Activated CD8-positive, alpha-beta memory T cell treated with anti-CD3 and anti-CD28 coated beads, Interleukin-2, amount 50 U/mL, for 1 hour (primary cell): ENCODE results near the gene STXBP1.

ENCODE experiments used
- DNase-seq: peaks from one replicate; pipeline ENCODE4 v3.0.0-alpha.2; 2020; ENCODE audit errors: extremely low read depth

Gene STXBP1

GRCh38 chr9:127734747-127735529 lies 122.9 kb downstream of the STXBP1 start, which contains the start of gene TOR2A:
TSS of gene TOR2A (minus strand) at chr9:127735294. CDS start at chr9:127735270, 24 bp downstream.
- peak; percentile 96 for DNase-seq

DNA sequence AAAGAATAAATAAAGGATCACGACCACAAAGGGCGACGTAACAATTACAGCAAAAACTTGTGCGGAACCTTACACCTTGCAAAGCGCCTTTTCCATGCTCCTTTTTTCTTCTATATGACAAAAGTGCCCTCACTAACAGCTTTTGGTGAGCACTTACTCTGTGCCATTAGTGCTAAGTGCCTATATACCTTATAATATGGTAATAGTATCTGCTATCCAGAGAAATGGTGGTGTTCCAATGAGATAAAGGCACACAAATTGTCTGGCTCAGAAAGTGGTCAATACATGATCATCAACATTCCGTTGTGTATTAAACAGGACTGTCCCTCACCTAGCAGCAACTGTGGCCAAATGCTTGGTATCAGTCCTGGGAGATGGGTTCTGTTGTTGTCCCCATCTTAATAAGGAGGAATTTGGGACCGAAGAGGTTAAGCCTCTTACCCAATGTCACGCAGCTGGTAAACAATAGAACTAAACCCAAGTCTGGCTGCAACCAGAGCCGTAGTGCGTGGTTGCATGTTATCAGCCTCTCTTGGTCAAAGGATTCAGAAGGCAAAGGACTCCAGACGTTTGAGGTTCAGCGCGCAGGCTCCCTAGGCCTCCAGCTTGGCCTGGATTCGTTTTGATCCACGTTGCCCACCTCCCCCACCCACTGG lies 123.6 kb downstream of the STXBP1 start:
- no peak for DNase-seq

- no peak for DNase-seq
Measured at GRCh38 chr9:127738666-127739065, 126.6 kb downstream of the STXBP1 start.

- DNase-seq = no peak
Measured at GRCh38 chr9:127739614-127740330, 127.7 kb downstream of the STXBP1 start.

GRCh38 chr9:127741831-127742434 lies 129.9 kb downstream of the STXBP1 start:
- DNase-seq = no peak
